Right ventricle myocardium superior (tissue), 1 donor: ENCODE results near the gene UNC79. TPM values are rescaled to one million over a fixed set of nuclear protein-coding genes. Genes with fewer than 3 reads are reported as not detected.
"Not testable (repeated sequence)": the region's sequence is repeated elsewhere in the genome, so short reads cannot be mapped to it uniquely, and the experiment has no call there.

Experiments
- ATAC-seq: fragments of 200-7000 bp; cut with Tn5 transposase; one replicate; pipeline ENCODE4 v1.9.1; 2020; ENCODE audit warnings: mild to moderate bottlenecking; ENCODE audit not compliant: poor library complexity
- DNase-seq: peaks from one replicate; pipeline ENCODE4 v3.0.0-alpha.2; 2020
- intact Hi-C: fragments of 100-400 bp; cut with DNase I; formaldehyde crosslinking; loops from one replicate; pipeline ENCODE4 v1.11.2; 2022
- long read RNA-seq: library from polyadenylated mRNA; unstranded; transcript quantifications from one replicate; pipeline ENCODE4 v2.0.0, GENCODE V29; 2021
- total RNA-seq: library from RNA; stranded (reverse); fragmentation: NEBNext Ultra II Directional; extraction: Animal tissue kit (Norgen Biotek cat#: 25700); gene quantifications from one replicate; pipeline ENCODE4 v1.2.1, GENCODE V29; 2021
- donor health status: DM: no; HTN: yes; CAD: no; lungs with severe emphysema.

Gene UNC79
- total RNA-seq = 0.22 TPM
- long read RNA-seq, partial matches to known transcripts = 1 of 1 reads
- long read RNA-seq, other reads (novel, unspliced or antisense) = 0 of 1 reads

DNA sequence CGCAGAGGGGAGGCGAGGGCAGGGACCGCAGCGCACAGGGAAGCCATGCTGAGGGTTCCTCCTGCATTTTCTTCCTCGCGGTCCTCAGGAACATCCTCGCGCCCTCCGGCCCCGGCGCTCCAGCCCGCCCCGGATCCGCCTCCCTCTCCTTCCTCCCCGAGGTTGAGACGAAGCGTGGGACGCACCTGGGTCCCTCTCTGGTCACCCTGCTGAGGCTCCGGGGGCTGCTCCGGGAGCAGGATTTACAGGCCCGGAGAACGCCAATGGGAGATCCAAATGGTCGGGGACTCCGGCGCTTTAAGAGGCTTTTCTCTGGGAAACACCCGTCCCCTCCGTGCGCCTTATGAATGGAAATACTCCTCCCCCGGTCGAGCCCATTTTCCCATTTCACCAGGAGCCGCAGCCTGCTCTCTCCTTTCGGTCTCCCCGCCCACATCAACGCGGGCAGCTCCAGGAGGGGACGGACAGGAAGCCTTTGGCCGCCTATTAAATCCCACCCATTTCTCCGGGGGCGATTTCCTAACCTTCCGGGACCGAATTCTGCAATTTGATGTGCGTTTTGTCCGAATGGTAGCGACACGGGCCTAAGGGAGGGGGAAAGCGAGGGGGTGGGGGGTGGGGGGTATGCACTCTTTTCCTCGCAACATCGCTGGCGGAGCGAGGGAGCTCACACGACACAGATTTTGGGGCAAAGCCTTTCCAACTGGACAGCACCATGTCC lies at the start of gene UNC79:
TSS of gene UNC79 (plus strand) at position 625 of the 721 bp plus-strand sequence. CDS start at position 716, 91 bp downstream.
- no peak for ATAC-seq
- DNase-seq = no peak
- intact Hi-C loops = no loop called here

DNA sequence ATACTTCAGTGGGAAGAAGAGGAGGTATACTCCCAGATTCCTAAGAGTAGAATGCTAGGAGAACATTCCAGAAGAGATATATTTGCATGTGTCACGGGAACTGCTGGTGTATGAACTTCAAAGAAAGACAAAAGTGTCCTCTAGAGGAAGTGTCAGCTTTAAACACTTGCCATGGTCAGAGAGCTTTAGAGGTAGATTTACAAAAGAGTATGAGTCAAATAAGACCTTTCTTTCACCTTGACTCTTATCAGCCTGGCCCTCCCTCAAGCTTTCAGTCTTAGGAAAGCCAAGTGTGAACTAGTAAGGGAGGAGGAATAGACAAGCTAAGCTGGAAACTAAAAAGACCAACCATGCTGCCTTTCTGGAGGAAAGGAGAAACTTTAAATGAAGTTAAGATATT lies 49.1 kb upstream of the UNC79 start:
- no peak for ATAC-seq
- intact Hi-C loops = no loop called here

DNA sequence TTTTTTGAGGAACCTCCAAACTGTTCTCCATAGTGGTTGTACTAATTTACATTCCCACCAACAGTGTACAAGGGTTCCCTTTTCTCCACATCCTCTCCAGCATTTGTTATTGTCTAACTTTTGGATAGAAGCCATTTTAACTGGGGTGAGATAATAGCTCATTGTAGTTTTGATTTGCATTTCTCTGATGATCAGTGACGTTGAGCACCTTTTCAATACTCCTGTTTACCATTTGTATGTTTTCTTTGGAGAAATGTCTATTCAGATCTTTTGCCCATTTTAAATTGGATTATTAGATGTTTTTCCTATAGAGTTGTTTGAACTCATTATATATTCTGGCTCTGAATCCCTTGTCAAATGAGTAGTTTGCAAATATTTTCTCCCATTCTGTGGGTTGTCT lies 46.5 kb upstream of the UNC79 start:
- ATAC-seq, intact Hi-C loops, DNase-seq: not testable (repeated sequence)

More for the DNA sequence above, 49.1 kb upstream of the UNC79 start:
- no peak for DNase-seq

DNA sequence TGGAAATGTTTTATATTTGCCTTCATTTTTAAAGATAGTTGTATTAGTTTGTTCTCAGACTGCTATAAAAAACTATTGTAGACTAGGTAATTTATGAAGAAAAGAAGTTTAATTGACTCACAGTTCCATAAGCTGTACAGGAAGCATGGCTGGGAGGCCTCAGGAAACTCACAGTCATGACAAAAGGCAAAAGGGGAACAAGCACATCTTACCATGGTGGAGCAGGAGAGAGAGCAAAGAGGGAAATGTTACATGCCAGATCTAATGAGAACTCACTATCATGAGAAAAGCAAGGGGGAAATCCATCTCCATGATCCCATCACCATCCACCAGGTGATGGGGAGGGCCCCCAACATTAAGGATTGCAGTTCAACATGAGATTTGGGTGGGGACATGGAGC lies 35.5 kb upstream of the UNC79 start:
- ATAC-seq (no peak), DNase-seq (no peak)
- intact Hi-C loops = no loop called here

DNA sequence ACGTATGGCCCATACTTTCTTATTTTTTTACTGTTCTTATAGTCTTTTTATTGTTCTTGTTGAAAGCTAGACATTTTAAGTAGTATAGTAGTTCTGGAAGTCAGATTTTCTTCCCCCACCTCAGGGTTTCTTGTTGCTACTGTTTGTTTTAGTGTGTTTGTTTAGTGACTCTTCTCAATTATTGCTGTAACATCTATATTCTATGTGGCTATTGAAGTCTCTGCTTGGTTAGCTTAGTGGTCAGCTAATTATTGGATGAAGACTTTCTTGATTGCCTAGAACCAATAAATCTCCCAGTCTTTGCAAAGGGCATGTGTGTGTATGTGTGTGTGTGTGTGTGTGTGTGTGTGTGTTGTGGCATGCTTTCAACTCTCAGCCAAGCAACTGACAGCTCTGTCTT lies 34.3 kb upstream of the UNC79 start:
- DNase-seq (no peak), ATAC-seq (no peak)
- intact Hi-C loops = no loop called here

DNA sequence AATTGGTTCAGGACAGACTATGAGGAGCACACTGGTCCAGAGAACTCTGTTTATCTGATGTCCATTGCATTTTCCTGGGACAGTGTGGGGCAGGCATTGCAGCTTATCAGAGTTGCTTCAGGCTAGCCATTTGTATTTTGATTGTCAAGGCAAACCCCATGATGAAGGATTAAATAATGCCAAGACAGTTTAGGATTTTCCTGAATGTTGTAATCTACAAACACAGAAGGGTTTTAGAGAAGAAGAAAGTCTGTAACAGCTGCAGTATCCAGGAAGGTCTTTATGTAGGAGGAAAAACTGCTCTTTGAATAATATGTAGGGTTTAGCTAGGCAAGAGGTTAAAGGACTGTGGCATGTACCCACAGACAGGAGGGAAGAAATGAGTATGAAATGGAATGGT lies 32.2 kb upstream of the UNC79 start:
- no peak for ATAC-seq
- no peak for DNase-seq
- intact Hi-C loops = no loop called here

DNA sequence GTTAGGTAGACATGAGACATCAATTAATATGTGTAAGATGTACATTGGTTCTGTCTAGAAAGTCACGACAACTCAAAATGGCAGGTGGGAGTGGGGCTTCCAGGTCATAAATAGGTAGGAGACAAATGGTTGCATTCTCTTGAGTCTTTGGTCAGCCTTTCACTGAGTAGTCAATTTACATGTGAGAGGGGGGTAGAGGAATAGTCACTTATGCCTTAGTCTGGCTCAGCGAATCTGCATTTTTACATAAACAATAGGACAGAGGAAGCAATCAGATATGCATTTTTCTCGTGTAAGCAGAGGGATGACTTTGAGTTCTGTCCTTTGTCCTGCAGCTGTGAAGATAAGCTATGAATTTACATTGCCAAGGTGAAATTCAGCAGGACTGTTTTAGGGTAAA lies 27.8 kb upstream of the UNC79 start:
- DNase-seq = no peak
- ATAC-seq = no peak
- intact Hi-C loops = no loop called here

DNA sequence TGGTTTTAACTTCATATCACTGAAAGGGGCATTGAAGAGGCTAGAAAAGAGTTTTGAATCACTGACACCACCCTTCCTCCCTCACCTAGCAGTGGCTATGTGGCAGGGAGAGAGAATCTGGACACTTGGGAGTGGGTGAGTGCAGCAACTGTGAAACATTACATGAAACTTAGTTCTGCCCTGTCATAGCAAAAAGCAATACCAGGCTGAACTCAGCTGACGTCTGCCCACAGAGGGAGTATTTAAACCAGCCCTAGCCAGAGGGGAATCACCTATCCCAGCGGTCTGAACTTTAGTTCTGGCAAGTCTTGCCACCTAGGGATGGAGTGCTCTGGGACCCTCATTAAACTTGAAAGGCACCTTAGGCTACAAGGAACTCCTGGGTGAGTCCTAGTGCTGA lies 20.7 kb upstream of the UNC79 start:
- ATAC-seq = no peak
- DNase-seq = no peak
- intact Hi-C loops = no loop called here

DNA sequence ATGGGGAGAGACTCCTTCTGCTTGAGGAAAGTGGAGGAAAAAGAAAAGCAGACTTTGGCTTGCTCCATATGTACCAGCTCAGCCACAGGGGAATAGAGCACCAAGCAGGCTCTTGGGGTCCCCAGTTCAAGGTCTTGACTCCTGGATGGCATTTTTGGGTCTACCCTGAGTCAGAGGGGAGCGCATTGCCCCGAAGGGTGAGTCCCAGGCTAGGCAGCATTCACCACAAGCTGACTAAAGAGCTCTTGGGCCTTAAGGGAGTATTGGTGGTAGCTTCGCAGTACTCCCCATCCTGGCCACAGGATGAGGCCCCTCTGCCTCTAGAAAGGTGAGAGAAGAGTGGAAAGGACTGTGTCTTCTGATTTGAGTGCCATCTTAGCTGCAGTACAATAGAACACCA lies 19.8 kb upstream of the UNC79 start:
- intact Hi-C loops = no loop called here
- ATAC-seq (no peak), DNase-seq (no peak)

DNA sequence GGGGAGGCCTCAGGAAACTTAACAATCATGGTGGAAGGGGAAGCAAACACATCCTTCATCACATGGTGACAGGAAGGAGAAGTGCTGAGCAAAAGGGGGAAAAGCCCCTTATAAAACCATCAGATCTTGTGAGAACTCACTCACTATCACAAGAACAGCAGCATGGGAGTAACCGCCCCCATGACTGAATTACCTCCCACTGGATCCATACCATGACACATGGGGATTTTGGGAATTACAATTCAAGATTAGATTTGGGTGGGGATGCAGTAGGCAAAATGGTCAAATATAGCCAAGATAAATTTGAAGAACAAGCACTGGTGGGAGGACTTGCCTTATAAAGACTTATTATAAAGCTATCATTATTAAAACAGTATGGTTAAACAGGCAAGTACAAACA lies 5.6 kb upstream of the UNC79 start:
- intact Hi-C loops, ATAC-seq, DNase-seq: not testable (repeated sequence)

DNA sequence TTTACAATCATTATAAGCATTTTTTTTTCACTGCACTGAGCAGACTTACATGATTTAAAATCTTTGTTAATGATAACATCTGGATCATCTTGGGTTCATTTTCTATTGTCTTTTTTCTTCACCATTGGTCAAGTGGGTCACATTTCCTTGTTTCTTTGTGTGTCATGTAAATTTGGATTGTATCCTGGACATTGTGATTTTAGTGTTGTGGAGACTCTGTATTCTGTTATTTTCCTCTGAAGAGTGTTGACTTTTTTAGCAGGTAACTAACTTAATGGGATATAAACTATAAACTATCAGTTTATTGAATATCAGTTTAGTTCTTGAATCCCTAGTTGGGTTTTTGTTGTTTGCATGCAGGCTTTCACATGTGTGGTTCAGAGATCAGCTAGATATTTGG lies 4.0 kb upstream of the UNC79 start:
- intact Hi-C loops = no loop called here
- DNase-seq (no peak), ATAC-seq (no peak)

DNA sequence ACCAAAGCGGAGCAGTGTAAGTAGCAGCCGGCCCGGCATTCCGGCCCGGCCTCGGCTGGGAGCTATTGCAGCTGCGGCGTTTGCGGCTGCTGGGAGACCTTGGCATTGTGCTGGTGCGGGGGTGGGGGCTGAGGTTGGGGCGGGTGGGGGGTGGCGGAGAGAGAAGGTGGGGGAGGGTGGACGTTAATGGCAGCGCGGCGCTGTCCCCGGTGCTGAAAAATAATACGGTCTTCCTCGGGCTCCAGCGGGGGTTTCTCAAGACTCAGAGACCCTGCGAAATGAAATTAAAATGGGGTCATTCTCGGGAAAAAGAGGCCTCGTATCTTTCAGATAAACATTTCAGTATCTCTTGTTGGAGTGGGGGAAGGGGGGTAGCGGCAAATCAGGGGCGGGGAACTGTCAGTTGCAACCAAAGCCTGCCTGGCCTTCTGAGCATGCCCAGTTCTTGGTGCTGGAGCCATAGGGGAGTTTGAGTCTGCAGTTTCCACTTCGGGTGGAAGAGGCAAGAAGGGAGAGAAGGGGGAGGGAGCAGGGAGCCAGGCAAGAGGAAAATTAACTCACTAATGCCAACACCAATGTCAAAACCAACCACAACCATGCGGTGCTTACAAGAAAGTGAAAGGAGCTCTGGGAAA lies 414 bp downstream of the UNC79 start:
- peak; percentile 46 for ATAC-seq
- no peak for DNase-seq
- intact Hi-C loops = no loop called here

DNA sequence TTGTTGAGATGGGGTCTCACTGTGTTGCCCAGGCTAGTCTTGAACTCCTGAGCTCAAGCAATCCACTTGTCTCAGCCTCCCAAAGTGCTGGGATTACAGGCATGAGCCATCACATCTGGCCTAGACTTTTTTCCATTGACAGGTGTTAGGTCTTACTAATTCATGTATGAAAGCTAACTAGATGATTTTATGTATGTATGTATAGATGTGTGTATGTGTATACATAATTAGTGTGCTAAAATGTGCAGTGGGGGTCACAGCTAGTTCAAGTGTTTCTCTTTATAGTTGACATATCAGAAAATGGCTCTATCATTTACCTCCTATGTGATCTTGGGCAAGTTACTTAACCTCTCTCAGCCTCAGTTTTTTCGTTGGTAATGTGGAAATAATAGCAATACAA lies 23.5 kb downstream of the UNC79 start:
- no peak for DNase-seq
- intact Hi-C loops = no loop called here
- no peak for ATAC-seq

DNA sequence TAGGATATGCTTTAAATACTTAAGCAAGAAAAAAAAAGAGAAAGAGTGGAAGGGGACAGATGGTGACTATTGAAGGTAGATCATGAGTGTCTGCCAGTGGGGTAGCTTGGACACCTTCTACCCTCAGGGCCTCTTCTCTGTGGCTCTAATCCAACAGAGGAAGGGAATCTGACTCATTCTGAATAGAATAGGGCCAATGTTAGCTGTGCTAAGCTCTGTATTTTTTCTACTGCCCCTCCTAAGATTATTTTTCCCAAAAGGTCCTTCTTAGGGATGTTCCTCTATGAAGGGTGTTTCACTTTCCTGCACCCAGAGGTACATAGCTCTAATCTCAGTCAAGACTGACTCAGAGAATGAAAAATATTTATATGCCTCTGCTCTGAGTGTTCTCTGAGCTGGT lies 25.6 kb downstream of the UNC79 start:
- DNase-seq (no peak), ATAC-seq (no peak)
- intact Hi-C loops = no loop called here

DNA sequence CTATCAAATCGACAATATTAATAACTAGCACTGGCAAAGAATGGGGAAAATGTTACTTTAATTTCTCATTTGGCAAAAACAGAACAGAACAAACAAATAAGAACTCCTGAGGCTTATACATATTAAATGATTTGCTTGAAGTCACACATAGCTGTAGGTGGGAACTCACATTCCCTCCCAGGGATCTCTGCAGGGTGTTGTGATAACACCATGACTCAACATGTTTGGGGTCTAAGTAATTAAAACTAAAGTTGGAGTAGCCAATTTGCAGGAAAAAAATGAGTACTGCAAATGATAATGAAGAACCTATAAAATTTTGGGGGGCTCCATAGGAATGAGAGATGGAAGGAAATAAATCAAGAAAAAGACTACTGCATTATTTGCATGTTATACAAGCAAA lies 27.5 kb downstream of the UNC79 start:
- DNase-seq = no peak
- ATAC-seq = no peak
- intact Hi-C loops = no loop called here

DNA sequence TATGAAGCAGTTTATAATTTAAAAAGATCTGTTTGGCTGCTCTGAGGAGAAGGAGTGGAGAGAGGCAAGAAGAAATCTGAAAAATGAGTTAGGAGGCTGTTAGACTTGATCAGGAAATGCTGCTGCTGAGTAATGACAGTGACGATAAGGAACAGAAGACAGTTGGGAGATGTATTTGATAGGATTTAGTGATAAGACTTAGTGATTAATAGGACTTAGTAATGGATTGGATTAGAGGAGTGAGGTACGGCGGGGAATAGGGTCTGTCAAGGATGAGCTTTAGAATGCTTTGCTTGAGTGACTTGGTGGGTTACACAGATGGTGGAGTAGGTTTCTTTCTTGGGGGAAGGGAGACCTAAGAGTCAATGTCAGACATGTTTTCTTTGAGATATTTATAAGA lies 31.7 kb downstream of the UNC79 start:
- intact Hi-C loops = no loop called here

DNA sequence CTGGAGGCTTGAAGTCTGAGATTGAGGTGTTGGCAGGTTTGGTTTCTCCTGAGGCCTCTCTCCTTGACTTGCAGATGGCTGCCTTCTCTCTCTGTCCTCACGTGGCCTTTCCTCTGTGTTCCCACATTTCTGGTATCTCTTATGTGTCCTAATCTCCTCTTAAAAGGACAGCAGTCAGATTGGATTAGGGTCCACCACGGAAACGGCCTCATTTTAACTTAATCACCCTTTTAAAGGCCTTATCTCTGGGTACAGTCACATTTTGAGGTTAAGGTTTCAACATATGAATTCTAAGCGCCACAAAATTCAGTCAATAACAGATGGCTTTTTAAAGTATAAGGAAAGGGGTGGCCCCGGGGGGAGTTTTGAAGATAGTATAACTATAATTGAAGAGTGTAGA lies 33.5 kb downstream of the UNC79 start:
- ATAC-seq (no peak), DNase-seq (no peak)
- intact Hi-C loops = no loop called here

More for the DNA sequence above, 31.7 kb downstream of the UNC79 start:
- DNase-seq (no peak), ATAC-seq (no peak)

DNA sequence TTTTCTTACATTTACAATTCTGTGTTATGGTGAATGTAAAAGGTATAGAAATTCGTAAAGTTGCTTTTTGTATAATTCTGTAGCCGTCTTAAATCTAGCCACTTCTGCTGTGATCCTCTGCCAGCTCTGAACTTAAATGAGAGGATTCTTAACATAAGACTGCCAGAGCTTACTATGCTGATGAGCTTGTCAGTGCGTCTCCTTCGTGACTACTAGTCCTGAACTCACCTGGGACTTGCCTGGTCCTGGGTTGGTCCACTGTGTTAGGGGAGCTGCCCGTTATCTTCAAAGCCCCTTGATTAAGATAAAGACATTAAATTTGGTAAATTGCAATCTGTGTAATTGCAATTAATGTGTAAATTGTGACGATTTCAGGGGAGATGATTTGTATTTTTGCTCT lies 44.7 kb downstream of the UNC79 start:
- ATAC-seq = no peak
- intact Hi-C loops = no loop called here
- no peak for DNase-seq

DNA sequence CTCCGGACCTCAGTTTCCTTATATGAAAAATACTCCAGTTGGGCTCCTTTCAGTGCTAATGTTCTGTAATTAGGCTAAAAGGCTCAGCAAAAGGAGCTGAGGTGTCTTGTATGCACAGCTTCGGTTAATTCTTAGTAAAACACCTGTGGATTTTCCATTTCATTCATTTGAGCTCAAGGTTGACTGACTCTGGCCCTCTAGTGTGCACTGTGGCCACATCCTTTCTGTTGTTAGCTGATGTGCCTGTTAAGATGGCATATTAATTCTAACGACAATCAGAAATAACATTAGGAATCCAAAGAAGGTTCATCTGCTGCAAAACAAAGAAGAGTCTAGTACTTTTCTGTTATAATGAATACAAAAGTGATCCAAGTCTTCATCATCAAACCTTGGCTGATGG lies 45.6 kb downstream of the UNC79 start:
- ATAC-seq = no peak
- intact Hi-C loops = no loop called here
- DNase-seq = no peak

DNA sequence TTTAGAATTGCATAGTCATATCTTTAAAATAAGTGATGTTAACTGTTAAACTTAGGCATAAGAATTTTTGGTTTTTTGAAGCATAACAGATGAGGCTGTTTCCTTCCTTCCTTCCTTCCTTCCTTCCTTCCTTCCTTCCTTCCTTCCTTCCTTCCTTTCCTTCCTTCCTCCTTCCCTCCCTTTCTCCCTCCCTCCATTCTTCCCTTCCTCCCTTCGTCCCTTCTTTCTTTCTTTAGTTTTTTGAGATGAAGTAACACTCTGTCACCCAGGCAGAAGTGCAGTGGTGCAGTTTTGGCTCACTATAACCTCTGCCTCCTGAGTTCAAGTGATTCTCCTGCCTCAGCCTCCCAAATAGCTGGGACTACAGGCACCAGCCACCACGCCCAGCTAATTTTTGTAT lies 48.3 kb downstream of the UNC79 start:
- ATAC-seq, DNase-seq, intact Hi-C loops: not testable (repeated sequence)
